Adipocyte (in vitro differentiated cells): ENCODE data around the gene NEDD8.

Experiments
- DNase-seq: peaks from one replicate; pipeline ENCODE4 v3.0.0-alpha.2; 2015; ENCODE audit warnings: low read depth
- H3K27me3 ChIP-seq: replicated peaks from 2 replicates; pipeline ENCODE4 v1.7.0; 2013; ENCODE audit warnings: mild to moderate bottlenecking, low read length, moderate library complexity; ENCODE audit not compliant: control insufficient read depth, insufficient read depth
- H3K36me3 ChIP-seq: 2 replicates; pipeline ENCODE4 v1.7.0; 2013; ENCODE audit warnings: low read length, mild to moderate bottlenecking, moderate library complexity; ENCODE audit not compliant: control insufficient read depth, insufficient read depth, severe bottlenecking
- H3K4me1 ChIP-seq: 2 replicates; pipeline ENCODE4 v1.7.0; 2013; ENCODE audit warnings: mild to moderate bottlenecking, low read length, moderate library complexity; ENCODE audit not compliant: control insufficient read depth, insufficient read depth
- H3K4me3 ChIP-seq: 2 replicates; pipeline ENCODE4 v1.7.0; 2013; ENCODE audit warnings: mild to moderate bottlenecking, low read length, moderate library complexity
- H3K9ac ChIP-seq: 2 replicates; pipeline ENCODE4 v1.7.0; 2013; ENCODE audit warnings: mild to moderate bottlenecking, low read length, moderate library complexity
- H3K9me3 ChIP-seq: 2 replicates; pipeline ENCODE4 v1.7.0; 2013; ENCODE audit warnings: mild to moderate bottlenecking, low read length, moderate library complexity; ENCODE audit not compliant: control insufficient read depth

NEDD8 gene

DNA sequence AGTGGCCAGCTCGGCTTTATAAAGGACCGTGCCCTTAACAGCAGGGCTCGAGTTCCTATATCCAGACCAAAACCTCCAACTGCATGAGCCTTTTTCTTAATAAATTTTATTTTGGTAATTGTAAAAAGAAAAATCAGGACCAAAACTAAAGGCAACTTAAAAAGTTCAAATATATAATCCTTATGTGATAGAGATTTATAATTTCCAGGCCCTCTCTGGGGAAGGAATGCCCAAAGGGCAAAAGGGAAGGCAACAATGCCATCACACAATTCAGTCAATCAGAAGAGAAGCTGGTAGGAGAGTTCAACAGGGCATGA, 43.1 kb downstream of the NEDD8 start:
- Histone ChIP-seq H3K9me3 (no peaks in the 10 kb centered on the region), H3K4me1 (peaks cover 22% of the 10 kb centered on the region), H3K27me3 (no peaks in the 10 kb centered on the region), H3K9ac (peak overlapping the region; percentile 92), H3K4me3 (peak overlapping the region; percentile 91), H3K36me3 (peaks cover 49% of the 10 kb centered on the region)
- no peak for DNase-seq

DNA sequence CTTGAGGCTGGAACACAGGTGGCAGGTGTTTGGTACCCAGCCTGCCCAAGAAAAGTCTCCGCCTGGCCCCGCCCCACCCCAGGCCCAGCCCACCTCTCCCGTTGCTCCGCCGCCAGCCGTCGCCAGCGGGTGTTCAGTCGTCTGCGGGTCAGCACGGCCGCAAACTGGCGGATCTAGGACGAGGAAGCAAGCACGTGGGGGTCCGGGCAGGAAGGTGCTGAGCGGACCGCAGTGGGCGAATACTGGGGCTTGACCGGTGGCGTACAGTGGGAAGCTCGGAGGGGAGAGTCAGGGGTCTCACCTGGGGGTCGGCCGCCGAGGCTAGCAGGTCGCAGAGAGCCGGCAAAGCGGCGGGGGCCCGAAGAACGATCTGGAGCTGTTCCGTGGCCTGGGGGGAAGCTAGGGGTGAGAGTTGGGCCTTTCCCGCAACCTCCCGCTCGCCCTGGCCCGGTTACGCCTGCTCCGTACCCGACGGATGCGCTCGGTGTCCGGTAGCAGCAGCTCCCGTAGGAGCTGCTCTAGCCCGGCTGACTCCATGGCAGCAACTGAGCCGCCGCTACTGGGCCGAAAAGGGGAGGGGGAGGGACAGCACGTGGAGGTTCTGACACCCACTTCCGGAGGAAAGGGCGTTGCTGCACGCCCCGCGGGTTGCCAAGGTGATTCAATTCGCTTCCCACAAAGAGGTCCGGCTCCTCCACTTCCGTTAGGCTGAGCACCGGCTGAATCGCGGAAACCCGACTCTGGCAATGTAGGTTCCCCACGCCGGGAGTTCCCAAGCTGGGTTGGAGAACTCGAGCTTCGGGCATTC, 43.7 kb downstream of the NEDD8 start, which contains the start of gene IPO4:
Gene IPO4, minus strand, starts transcription at position 566 of the 808 bp plus-strand sequence. Its CDS starts 29 bp downstream, at position 537.
- H3K4me1 ChIP-seq, result peaks cover 20% of the 10 kb centered on the region
- peak; percentile 99 for DNase-seq

DNA sequence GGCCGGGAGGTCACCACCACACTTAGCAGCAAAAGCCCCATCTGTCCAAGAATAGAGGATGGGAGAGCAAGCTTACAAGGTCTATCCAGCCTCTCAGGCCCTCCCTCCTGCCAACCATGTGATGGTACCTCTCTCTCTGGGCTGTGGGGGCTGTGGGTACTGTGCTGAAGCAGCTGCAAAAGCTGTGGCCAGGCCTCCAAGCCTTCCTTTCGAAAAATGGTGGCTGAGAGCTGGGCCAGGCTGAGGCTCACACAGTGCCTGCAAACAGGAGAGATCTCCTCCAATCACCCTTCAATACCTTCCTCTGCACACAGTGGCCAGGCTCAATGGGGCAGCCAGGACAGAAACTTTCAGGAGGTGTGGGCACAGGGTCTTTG, 44.6 kb downstream of the NEDD8 start:
- peak overlapping the region; percentile 91 for H3K4me3 ChIP-seq
- H3K4me1 ChIP-seq, result peaks cover 20% of the 10 kb centered on the region
- no peaks in the 10 kb centered on the region for H3K27me3 ChIP-seq
- H3K9ac ChIP-seq, result peak overlapping the region; percentile 92
- DNase-seq, result no peak
- peaks cover 57% of the 10 kb centered on the region for H3K36me3 ChIP-seq
- H3K9me3 ChIP-seq, result no peaks in the 10 kb centered on the region

More for the DNA sequence above, 43.7 kb downstream of the NEDD8 start, which contains the start of gene IPO4:
- Histone ChIP-seq H3K9ac (peak within 1 kb of the TSS; percentile 92), H3K27me3 (no peaks in the 10 kb centered on the region), H3K9me3 (no peaks in the 10 kb centered on the region), H3K4me3 (peak within 1 kb of the TSS; percentile 91), H3K36me3 (peaks cover 53% of the 10 kb centered on the region)

DNA sequence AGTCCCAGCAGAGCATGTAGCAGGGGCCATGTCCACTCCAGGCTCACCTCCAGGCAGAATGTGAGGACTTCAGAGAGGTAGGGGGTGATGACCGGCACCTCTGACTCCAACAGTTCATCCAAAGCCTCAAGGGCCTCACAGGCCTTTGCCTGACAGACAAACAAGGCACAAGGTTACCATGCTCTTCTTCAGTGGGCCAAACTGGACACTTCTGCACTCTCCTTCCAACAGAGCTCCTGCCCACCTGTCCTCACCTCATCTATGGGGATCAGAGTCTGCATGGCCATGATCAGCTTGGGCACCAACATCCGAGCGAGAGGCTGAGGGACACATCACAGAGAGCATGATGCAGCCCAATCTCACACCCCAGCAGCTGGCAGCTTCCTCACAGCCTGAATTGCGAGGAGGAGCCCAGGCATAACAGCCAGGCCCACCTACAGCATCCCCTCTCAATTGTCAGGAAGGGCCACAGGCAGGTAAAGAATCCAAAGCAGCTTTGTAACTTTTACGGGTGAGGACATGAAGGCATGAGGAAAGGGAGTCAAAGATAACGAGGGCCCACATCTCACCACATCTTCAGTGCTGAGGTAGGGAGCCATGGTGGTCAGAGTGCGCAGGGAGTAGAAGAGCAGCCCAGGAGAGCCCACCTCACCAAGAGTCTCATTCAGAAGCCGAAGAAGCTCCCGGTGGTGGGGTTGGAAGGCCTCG, 45.2 kb downstream of the NEDD8 start:
- DNase-seq, result no peak
- H3K36me3 ChIP-seq, result peaks cover 57% of the 10 kb centered on the region
- peak overlapping the region; percentile 91 for H3K4me3 ChIP-seq
- H3K4me1 ChIP-seq, result peaks cover 20% of the 10 kb centered on the region
- peak overlapping the region; percentile 92 for H3K9ac ChIP-seq
- no peaks in the 10 kb centered on the region for H3K27me3 ChIP-seq
- H3K9me3 ChIP-seq, result no peaks in the 10 kb centered on the region

DNA sequence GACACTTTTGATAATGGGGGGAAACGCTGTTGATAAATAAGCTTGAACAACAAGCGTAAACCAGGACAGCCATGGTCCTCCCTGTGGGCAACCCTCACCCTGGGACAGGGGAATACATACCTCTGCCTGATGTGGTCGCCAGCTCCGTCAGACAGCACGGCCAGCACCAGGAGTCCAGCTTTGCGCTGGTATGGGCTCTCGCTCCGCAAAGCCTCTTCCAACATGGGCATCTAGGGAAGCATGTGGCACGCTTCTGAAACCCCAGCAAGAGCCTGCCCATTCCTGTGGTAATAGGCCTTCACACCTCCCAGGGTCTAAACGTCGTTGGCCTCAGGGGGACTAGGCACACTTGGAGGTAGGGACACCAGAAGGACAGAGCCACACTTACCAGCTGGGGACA, 46.4 kb downstream of the NEDD8 start:
- Histone ChIP-seq H3K4me1 (peaks cover 20% of the 10 kb centered on the region), H3K9ac (no peak overlapping the region), H3K27me3 (no peaks in the 10 kb centered on the region), H3K9me3 (no peaks in the 10 kb centered on the region), H3K4me3 (no peak overlapping the region), H3K36me3 (peaks cover 66% of the 10 kb centered on the region)
- DNase-seq, result no peak

DNA sequence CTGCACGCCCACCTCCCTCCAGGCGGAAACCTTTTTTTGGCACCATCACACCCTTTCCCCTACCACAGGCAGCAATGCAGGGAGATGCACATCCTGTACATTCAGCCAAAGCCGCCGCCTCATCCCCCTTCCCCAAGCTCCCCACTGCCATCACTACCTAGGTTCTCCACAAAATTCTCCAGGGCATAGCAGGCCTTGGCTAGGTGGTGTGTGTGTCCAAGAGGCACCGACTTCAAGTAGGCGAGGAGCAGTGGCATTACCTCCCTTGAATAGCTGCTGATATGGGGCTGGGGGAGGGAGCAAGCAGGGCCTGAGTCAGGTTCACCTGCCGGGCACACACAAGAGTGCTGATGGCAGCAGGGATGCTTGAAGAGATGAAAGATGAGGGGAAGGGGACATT, 47.1 kb downstream of the NEDD8 start:
- no peak for DNase-seq
- Histone ChIP-seq H3K9me3 (no peaks in the 10 kb centered on the region), H3K27me3 (no peaks in the 10 kb centered on the region), H3K36me3 (peaks cover 71% of the 10 kb centered on the region), H3K4me3 (no peak overlapping the region), H3K4me1 (peaks cover 27% of the 10 kb centered on the region), H3K9ac (no peak overlapping the region)

DNA sequence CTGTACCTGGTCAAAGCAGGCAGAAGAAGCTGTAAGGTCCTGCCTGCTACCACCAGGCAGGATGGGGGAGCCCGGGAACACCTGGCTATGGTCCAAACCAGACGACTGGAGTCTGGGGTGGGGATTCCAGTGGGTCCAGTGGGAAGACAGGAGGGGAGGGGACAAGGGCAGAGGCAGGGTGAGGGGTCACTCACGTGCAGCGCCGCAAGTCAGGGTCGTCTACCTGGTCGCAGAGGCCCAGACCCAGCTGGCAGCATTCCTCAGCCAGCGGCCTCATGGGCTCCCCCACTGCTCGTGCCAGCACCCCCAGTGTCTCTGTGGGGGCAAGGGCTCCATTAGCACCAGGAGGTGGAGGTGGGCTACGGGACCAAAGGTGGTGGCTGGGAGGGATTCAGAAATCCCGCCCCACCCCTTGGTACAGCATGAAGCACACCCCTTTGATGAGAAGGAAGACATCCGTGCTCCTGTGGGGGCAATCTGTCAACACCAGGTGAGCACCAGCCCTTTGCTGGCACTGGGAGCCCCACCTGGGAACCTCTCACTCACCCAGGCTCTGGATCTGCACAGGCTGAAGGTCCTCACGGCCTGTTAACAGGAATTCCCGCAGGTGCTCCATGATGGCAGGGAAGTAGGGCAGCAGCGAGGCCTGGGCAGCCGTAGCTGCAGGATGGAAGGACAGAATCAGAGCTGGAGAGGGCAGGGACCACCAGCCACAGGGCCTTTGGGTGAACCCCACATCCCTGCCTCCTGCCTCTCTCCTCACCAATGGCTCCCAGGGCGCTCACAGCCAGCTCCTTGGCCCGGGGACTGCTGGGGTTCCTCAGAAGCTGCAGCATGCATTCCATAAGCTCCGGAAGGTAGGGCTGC, 47.8 kb downstream of the NEDD8 start:
- Histone ChIP-seq H3K27me3 (no peaks in the 10 kb centered on the region), H3K4me3 (no peak overlapping the region), H3K36me3 (peaks cover 76% of the 10 kb centered on the region), H3K4me1 (peaks cover 32% of the 10 kb centered on the region), H3K9ac (no peak overlapping the region), H3K9me3 (no peaks in the 10 kb centered on the region)
- DNase-seq, result no peak

DNA sequence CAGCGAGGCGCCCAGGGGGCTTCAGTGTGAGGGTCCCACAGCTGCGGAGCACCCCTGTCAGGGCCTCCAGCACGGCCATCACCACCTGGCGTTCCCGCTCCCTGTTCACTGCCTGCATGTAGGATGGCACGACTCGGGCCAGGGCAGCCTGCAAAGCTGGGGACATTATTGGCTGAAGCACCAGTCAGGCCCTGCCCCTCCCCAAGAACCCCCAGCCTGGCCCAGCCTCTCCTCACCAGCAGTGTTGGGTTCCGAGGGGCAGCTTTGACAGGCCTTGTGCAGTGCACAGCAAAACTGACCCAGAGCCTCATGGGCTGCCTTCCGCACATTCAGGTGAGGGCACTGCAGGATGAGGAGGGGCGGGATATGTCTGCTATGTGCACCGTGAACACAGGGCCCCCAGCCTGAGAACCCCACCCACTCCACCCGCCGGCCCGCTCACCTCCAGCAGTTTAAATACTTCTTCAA, 49.1 kb downstream of the NEDD8 start:
- no peaks in the 10 kb centered on the region for H3K27me3 ChIP-seq
- H3K4me1 ChIP-seq, result peaks cover 28% of the 10 kb centered on the region
- H3K9ac ChIP-seq, result no peak overlapping the region
- H3K36me3 ChIP-seq, result peaks cover 85% of the 10 kb centered on the region
- H3K9me3 ChIP-seq, result no peaks in the 10 kb centered on the region
- H3K4me3 ChIP-seq, result no peak overlapping the region
- no peak for DNase-seq

DNA sequence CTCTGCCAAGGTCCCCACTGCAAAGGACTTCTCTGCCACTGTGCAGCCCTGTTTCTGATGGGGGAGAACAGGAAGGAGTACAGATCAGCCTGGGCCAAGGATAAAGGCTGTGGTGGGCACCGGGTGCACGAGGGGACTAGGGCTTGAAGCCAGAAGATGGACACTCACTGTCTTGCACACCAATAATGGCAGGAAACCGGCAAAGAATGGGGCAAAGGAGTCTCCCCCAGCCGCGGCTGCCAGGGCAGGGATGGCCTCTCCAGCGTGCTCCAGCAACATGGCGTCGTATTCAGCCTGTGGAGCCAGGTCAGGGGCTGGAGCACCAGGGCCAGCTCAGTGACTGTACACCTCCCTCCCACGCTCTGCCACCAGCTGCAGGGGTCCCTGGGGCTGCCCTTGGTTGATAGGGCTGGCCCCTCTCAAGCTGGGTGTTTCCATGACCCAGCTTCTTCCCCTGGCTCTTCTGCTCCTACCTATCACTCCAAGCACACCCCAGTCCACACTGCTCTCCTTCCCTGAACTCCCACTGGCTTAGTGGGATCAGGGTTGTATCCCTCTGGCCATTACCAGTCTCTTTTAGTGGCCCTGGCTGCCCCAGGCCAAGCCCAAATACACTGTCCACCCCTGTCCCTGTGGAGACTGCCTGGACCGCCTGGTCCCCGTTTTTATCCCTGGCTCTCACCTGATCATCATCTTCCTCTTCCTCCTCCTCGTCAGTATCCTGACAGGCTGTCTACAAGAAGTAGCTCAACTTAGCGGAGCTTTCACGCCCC, 49.9 kb downstream of the NEDD8 start:
- Histone ChIP-seq H3K4me3 (no peak overlapping the region), H3K9me3 (no peaks in the 10 kb centered on the region), H3K36me3 (peaks cover 88% of the 10 kb centered on the region), H3K9ac (no peak overlapping the region), H3K4me1 (peaks cover 21% of the 10 kb centered on the region), H3K27me3 (no peaks in the 10 kb centered on the region)
- DNase-seq, result no peak

DNA sequence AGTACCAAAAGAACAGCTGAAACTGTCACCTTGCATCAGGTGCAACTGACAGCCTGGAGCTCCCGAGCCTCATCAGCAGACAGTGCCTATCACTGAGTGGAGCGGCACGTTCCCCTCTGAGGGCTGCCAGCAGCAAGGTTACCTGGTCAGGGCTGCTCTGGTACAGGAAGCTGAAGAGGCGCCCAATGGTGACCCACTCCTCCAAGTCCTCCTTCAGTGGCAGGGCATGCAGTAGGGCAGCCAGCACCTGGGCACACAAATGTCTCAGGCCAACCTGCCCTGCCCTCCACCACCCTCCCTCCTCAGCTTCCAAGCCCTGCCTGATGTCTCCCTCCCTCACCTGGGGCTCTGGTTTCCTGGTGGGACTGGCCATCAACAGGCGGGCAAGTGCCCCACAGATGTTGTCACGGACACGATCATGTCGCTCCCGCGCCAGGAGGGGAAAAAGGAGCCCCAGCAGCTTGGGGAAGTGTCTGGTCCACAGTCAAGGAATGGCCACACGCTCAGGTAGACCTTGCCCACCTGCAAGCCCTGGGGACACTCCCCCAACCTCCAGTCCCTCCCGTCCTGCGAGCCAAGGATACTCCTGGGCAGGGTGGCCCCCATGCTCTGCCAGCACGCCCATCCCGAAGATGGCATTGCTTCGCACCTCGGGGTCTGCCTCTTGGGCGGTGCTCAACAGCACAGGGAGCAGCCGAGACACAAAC, 50.6 kb downstream of the NEDD8 start:
- Histone ChIP-seq H3K9ac (no peak overlapping the region), H3K36me3 (peaks cover 88% of the 10 kb centered on the region), H3K27me3 (no peaks in the 10 kb centered on the region), H3K9me3 (no peaks in the 10 kb centered on the region), H3K4me1 (peaks cover 16% of the 10 kb centered on the region), H3K4me3 (no peak overlapping the region)
- DNase-seq, result no peak
